Activated CD8-positive, alpha-beta memory T cell treated with anti-CD3 and anti-CD28 coated beads, Interleukin-2, amount 50 U/mL, for 48 hours (primary cell): ENCODE results near the gene SPEF1.
A peak's percentile ranks its signal among the peaks of the same experiment; 100 is the strongest.

Experiments
- DNase-seq: peaks from one replicate; pipeline ENCODE4 v3.0.0-alpha.2; 2020

Gene SPEF1

GRCh38 chr20:3744806-3745685, 36.2 kb downstream of the SPEF1 start:
- DNase-seq = peak; percentile 80

GRCh38 chr20:3744037-3744436, 37.2 kb downstream of the SPEF1 start:
- DNase-seq = no peak

- DNase-seq = no peak
These were observed 38.0 kb downstream of the SPEF1 start for GRCh38 chr20:3743251-3743650.

- DNase-seq = no peak
These were observed 39.3 kb downstream of the SPEF1 start for GRCh38 chr20:3741836-3742458.

GRCh38 chr20:3740615-3741301, 40.5 kb downstream of the SPEF1 start:
- DNase-seq = no peak

GRCh38 chr20:3739926-3740451, 41.3 kb downstream of the SPEF1 start:
- DNase-seq = no peak

- DNase-seq = no peak
These were observed 42.0 kb downstream of the SPEF1 start for GRCh38 chr20:3739054-3739925.

- no peak for DNase-seq
These were observed 42.9 kb downstream of the SPEF1 start for GRCh38 chr20:3738111-3739053.

- no peak for DNase-seq
These were observed 45.5 kb downstream of the SPEF1 start for GRCh38 chr20:3735768-3736167.

- DNase-seq = no peak
These were observed 47.0 kb downstream of the SPEF1 start for GRCh38 chr20:3734111-3734843.

GRCh38 chr20:3733119-3733995, 47.9 kb downstream of the SPEF1 start:
- no peak for DNase-seq

- DNase-seq = peak; percentile 50
These were observed 48.7 kb downstream of the SPEF1 start, which contains the start of gene HSPA12B for GRCh38 chr20:3732327-3733118. Gene HSPA12B, plus strand, starts transcription at chr20:3732685. Its CDS starts 5,990 bp downstream, at chr20:3738675.

- no peak for DNase-seq
These were observed 49.3 kb downstream of the SPEF1 start for GRCh38 chr20:3731944-3732326.

GRCh38 chr20:3730803-3731672, 50.2 kb downstream of the SPEF1 start:
- DNase-seq = no peak

GRCh38 chr20:3729811-3730540, 51.3 kb downstream of the SPEF1 start:
- no peak for DNase-seq

GRCh38 chr20:3729378-3729777, 51.9 kb downstream of the SPEF1 start:
- no peak for DNase-seq

GRCh38 chr20:3728876-3729275, 52.4 kb downstream of the SPEF1 start:
- no peak for DNase-seq
